Measurements from ENCODE around the gene CHRM1.
"Not testable (repeated sequence)": the region's sequence is repeated elsewhere in the genome, so short reads cannot be mapped to it uniquely, and the experiment has no call there.

CHRM1 gene

DNA sequence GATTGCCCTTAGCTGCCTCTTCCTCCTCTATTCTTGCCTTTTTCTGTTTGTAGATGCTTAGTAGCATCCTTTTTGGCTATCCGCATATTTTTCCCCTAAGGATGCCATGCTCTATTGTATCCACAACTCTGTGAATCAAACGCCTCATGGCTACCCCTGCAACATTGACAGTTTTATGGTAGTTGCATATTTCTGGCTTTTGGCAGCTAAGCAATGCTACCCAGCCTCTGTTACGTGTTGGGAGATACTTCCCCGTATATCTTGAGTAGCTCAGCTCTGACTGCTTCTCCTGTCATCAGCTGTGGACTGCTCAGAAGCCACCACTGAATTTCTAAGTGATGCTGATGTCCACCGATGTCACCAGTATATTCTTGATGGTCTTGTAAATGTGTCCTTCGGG, 55.5 kb downstream of the CHRM1 start:
- Mint-ChIP-seq H3K4me3 (no peak overlapping the region), H3K27me3 (ENCODE audit: low read depth) (no peaks in the 10 kb centered on the region), H3K36me3 (ENCODE audit: low read depth) (no peaks in the 10 kb centered on the region), H3K27ac (peak overlapping the region in 1 of 3 experiments; percentile 29), H3K9me3 (no peaks in the 10 kb centered on the region), H3K4me1 (peaks cover 20% of the 10 kb centered on the region)
- TF ChIP-seq, protein P1, sequence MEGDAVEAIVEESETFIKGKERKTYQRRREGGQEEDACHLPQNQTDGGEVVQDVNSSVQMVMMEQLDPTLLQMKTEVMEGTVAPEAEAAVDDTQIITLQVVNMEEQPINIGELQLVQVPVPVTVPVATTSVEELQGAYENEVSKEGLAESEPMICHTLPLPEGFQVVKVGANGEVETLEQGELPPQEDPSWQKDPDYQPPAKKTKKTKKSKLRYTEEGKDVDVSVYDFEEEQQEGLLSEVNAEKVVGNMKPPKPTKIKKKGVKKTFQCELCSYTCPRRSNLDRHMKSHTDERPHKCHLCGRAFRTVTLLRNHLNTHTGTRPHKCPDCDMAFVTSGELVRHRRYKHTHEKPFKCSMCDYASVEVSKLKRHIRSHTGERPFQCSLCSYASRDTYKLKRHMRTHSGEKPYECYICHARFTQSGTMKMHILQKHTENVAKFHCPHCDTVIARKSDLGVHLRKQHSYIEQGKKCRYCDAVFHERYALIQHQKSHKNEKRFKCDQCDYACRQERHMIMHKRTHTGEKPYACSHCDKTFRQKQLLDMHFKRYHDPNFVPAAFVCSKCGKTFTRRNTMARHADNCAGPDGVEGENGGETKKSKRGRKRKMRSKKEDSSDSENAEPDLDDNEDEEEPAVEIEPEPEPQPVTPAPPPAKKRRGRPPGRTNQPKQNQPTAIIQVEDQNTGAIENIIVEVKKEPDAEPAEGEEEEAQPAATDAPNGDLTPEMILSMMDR (IDR thresholded peaks at IDR 0.05; ENCODE audit: unreplicated experiment in 3 of 3): no peak

DNA sequence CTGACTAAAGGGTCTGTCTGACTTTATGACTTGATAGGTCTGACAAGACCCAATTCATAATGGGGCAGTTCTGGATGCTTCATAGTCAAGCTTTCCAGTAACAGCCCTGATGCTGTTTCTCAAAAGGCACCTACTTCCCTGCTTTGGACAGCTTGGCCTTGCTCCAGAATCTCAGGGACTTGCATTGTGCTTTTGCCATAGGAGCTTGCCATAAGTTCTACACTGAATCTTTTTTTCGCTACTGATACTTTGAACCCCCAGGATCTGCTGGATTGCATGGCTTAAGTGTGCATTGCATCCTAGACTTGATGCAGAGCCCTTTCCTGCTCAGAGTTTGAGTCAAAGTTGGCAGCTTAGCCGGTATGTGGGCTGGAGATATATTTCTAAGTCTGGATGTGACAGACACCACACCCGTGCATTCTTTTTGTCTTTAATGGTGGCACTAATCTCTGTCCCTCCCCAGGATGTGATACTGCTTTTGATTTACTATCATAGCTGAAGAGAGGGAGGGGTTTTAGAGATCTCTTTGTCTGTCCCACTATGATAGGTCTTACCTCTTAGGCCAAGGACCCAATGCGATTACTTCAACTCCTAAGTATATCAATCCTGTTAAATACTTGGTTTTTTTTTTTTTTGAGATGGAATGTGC, 57.4 kb downstream of the CHRM1 start:
- Mint-ChIP-seq H3K4me1 (peaks cover 33% of the 10 kb centered on the region), H3K36me3 (ENCODE audit: low read depth) (no peaks in the 10 kb centered on the region), H3K9me3 (no peaks in the 10 kb centered on the region), H3K4me3 (no peak overlapping the region), H3K27me3 (ENCODE audit: low read depth) (no peaks in the 10 kb centered on the region), H3K27ac (peak overlapping the region in 1 of 3 experiments; percentile 30)
- TF ChIP-seq, protein P1 (IDR thresholded peaks at IDR 0.05; ENCODE audit: unreplicated experiment in 3 of 3): no peak

DNA sequence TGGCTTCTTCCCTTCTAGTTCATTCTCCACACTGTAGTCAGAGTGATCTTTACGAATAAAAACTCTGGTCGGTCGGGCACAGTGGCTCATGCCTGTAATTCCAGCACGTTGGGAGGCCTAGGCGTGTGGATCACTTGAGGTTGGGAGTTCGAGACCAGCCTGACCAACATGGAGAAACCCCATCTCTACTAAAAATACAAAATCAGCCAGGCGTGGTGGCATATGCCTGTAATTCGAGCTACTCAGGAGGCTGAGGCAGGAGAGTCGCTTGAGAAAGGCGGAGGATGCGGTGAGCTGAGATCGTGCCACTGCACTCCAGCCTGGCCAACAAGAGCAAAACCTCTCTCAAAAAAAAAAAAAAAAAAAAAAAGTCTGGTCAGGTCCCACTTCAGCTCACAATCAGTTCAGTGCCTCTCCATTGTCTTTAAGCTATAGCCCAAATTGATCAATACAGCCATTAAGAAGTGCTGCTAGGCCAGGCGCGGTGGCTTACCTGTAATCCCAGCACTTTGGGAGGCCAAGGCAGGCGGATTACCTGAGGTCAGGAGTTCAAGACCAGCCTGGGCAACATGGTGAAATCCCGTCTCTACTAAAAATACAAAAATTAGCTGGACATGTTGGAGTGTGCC, 59.5 kb downstream of the CHRM1 start:
- not testable (repeated sequence) for H3K27me3 Mint-ChIP-seq (ENCODE audit: low read depth); H3K9me3 Mint-ChIP-seq; H3K4me3 Mint-ChIP-seq; H3K36me3 Mint-ChIP-seq (ENCODE audit: low read depth); H3K27ac Mint-ChIP-seq
- peaks cover 46% of the 10 kb centered on the region for H3K4me1 Mint-ChIP-seq

DNA sequence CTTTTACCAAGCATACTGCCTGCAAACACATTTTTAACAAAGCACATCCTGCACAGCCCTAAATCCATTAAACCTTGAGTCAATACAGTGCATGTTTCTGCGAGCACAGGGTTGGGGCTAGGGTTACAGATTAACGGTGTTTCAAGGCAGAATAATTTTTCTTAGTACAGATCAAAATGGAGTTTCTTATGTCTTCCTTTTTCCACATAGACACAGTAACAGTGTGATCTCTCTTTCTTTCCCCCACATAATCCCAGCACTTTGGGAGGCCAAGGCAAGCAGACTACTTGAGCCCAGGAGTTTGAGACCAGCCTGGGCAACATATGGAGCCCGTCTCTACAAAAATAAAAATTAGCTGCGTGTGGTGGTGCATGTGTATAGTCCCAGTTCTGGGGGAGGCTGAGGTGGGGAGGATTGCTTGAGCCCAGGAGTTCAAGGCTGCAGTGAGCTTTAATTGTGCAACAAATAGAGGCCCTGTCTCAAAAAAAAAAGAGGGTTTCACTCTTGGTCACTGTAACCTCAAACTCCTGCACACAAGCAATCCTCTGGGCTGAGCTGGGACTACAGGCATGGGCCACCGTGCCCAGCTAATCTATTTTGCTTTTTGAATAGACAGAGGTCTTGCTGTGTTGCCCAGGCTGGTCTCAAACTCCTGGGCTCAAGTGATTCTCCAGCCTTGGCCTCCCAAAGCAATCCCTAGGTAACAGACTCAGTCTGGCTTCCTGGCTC, 60.2 kb downstream of the CHRM1 start:
- TF ChIP-seq, protein P1 (IDR thresholded peaks at IDR 0.05; ENCODE audit: unreplicated experiment in 3 of 3): no peak
- Mint-ChIP-seq H3K4me3 (no peak overlapping the region), H3K4me1 (peaks cover 51% of the 10 kb centered on the region), H3K36me3 (ENCODE audit: low read depth) (no peaks in the 10 kb centered on the region), H3K27me3 (ENCODE audit: low read depth) (no peaks in the 10 kb centered on the region), H3K27ac (peak overlapping the region; percentile 75 to 92 (median 88)), H3K9me3 (no peaks in the 10 kb centered on the region)

DNA sequence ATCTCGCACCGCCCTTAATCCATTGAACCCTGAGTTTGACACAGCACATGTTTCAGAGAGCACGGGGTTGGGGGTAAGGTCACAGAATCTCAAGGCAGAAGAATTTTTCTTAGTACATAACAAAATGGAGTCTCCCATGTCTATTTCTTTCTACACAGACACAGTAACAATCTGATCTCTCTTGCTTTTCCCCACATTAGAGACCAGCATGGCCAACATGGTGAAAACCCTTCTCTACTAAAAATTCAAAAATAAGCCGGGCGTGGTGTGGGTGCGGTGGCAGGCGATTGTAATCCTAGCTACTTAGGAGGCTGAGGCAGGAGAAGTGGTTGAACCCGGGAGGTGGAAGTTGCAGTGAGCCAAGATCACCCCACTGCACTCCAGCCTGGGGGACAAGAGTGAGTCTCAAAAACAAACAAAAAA, 61.9 kb downstream of the CHRM1 start:
- not testable (repeated sequence) for H3K27me3 Mint-ChIP-seq (ENCODE audit: low read depth); H3K9me3 Mint-ChIP-seq
- H3K36me3 Mint-ChIP-seq (ENCODE audit: low read depth): peaks cover 14% of the 10 kb centered on the region
- peak overlapping the region in 1 of 3 experiments; percentile 55 for H3K27ac Mint-ChIP-seq
- H3K4me1 Mint-ChIP-seq: peaks cover 60% of the 10 kb centered on the region
- peak overlapping the region in 1 of 3 experiments; percentile 27 for H3K4me3 Mint-ChIP-seq
